Upper lobe of right lung (tissue), 1 donor: ENCODE results near the gene CDYL. TPM values are rescaled to one million over a fixed set of nuclear protein-coding genes. Genes with fewer than 3 reads are reported as not detected.
A peak's percentile ranks its signal among the peaks of the same experiment; 100 is the strongest.

ENCODE experiments used
- ATAC-seq: fragments of 200-7000 bp; cut with Tn5 transposase; one replicate; pipeline ENCODE4 v1.9.1; 2020; ENCODE audit warnings: mild to moderate bottlenecking, moderate library complexity
- DNase-seq: peaks from one replicate; pipeline ENCODE4 v3.0.0-alpha.2; 2020
- H3K27ac ChIP-seq: fragments of 200-600 bp; one replicate; pipeline ENCODE4 v1.8.0; 2022
- H3K27me3 ChIP-seq: fragments of 200-600 bp; one replicate; pipeline ENCODE4 v1.8.0; 2022; ENCODE audit warnings: mild to moderate bottlenecking
- H3K36me3 ChIP-seq: fragments of 200-600 bp; one replicate; pipeline ENCODE4 v1.8.0; 2022
- H3K4me1 ChIP-seq: fragments of 200-600 bp; one replicate; pipeline ENCODE4 v1.8.0; 2022
- H3K4me3 ChIP-seq: fragments of 200-600 bp; one replicate; pipeline ENCODE4 v1.8.0; 2022; ENCODE audit warnings: mild to moderate bottlenecking
- H3K9me3 ChIP-seq: fragments of 200-600 bp; one replicate; pipeline ENCODE4 v1.8.0; 2022
- CTCF ChIP-seq: fragments of 200-600 bp; IDR thresholded peaks from one replicate; pipeline ENCODE4 v1.8.0; 2022; ENCODE audit warnings: antibody characterized with exemption
- intact Hi-C: fragments of 100-400 bp; cut with DNase I; formaldehyde crosslinking; loops from one replicate; pipeline ENCODE4 v1.11.0; 2022
- total RNA-seq: library from RNA; stranded (reverse); fragmentation: NEBNext Ultra II Directional; extraction: Animal tissue kit (Norgen Biotek cat#: 25700); gene quantifications from one replicate; pipeline ENCODE4 v1.2.1, GENCODE V29; 2021
- donor health status: DM: no; HTN: yes; CAD: no; lungs with severe emphysema.

CDYL gene
- total RNA-seq, 1 donor from 2014 or later, result 40.8 TPM

GRCh38 chr6:4774715-4775493, 1.3 kb upstream of the CDYL start:
- H3K9me3 ChIP-seq, result no peaks in the 10 kb centered on the region
- TF ChIP-seq CTCF, result no peak
- intact Hi-C loops, result no loop called here
- no peaks in the 10 kb centered on the region for H3K27me3 ChIP-seq
- no peaks in the 10 kb centered on the region for H3K36me3 ChIP-seq
- peaks cover 18% of the 10 kb centered on the region for H3K4me1 ChIP-seq
- peak overlapping the region; percentile 58 for H3K27ac ChIP-seq
- peak; percentile 6 for ATAC-seq
- H3K4me3 ChIP-seq, result peak overlapping the region; percentile 57
- no peak for DNase-seq

- ATAC-seq (peak; percentile 90), DNase-seq (peak; percentile 92)
- Histone ChIP-seq H3K4me1 (peaks cover 20% of the 10 kb centered on the region), H3K9me3 (no peaks in the 10 kb centered on the region), H3K27ac (peak overlapping the region; percentile 71), H3K36me3 (no peaks in the 10 kb centered on the region), H3K27me3 (no peaks in the 10 kb centered on the region), H3K4me3 (peak overlapping the region; percentile 57)
- peak; percentile 28 for TF ChIP-seq CTCF
- intact Hi-C loops, result no loop called here
Observed at GRCh38 chr6:4775494-4776130, 592 bp upstream of the CDYL start.

- Histone ChIP-seq H3K4me1 (peaks cover 30% of the 10 kb centered on the region), H3K27me3 (no peaks in the 10 kb centered on the region), H3K9me3 (no peaks in the 10 kb centered on the region), H3K36me3 (no peaks in the 10 kb centered on the region), H3K4me3 (peak overlapping the region; percentile 67), H3K27ac (peak overlapping the region; percentile 70)
- DNase-seq (peak; percentile 80), ATAC-seq (peak; percentile 2)
- TF ChIP-seq CTCF, result no peak
- intact Hi-C loops, result no loop called here
Observed at GRCh38 chr6:4776493-4777393, 539 bp downstream of the CDYL start.

GRCh38 chr6:4777394-4777935, 1.3 kb downstream of the CDYL start:
- intact Hi-C loops, result no loop called here
- H3K4me1 ChIP-seq, result peaks cover 30% of the 10 kb centered on the region
- H3K36me3 ChIP-seq, result no peaks in the 10 kb centered on the region
- H3K4me3 ChIP-seq, result peak overlapping the region; percentile 67
- H3K27me3 ChIP-seq, result no peaks in the 10 kb centered on the region
- ATAC-seq (no peak), DNase-seq (no peak)
- no peaks in the 10 kb centered on the region for H3K9me3 ChIP-seq
- no peak for TF ChIP-seq CTCF
- H3K27ac ChIP-seq, result peak overlapping the region; percentile 14

GRCh38 chr6:4778086-4778485, 1.9 kb downstream of the CDYL start:
- intact Hi-C loops, result no loop called here
- H3K4me1 ChIP-seq, result peaks cover 30% of the 10 kb centered on the region
- no peak for ATAC-seq
- no peaks in the 10 kb centered on the region for H3K27me3 ChIP-seq
- H3K36me3 ChIP-seq, result no peaks in the 10 kb centered on the region
- no peak for DNase-seq
- H3K9me3 ChIP-seq, result no peaks in the 10 kb centered on the region
- TF ChIP-seq CTCF, result no peak
- H3K27ac ChIP-seq, result no peak overlapping the region
- peak overlapping the region; percentile 67 for H3K4me3 ChIP-seq
